IPS-18c (cell line): ENCODE measurements around the gene SUPT20HL2.

Experiments used
- H3K4me3 ChIP-seq: 2 replicates; pipeline ENCODE4 v1.7.0; 2013; ENCODE audit warnings: low read depth, mild to moderate bottlenecking, low read length, moderate library complexity; ENCODE audit not compliant: insufficient read depth
- H3K9me3 ChIP-seq: one replicate; pipeline ENCODE4 v1.6.1; 2013; ENCODE audit warnings: mild to moderate bottlenecking, low read length, moderate library complexity; ENCODE audit not compliant: control insufficient read depth, insufficient read depth

SUPT20HL2 gene

DNA sequence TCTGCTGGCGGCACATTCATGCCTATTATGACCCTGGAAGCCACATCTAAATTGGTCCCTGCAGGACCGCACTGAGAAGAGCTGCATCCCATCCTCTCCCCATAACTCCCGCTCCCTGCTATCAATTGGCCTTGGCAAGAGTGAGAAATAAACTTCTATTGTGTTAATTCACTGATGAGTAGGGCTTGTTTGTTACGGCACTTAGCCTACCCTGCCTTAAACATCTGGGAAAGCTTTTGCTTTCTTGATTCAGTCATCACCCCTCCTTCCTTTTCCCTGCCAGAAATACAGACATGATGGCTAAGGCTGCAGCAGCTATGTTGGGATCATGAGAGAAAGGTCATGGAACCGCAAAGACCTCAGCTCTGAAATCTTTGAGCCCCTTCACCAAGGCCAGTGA is 36.5 kb downstream of the SUPT20HL2 start:
- no peaks in the 10 kb centered on the region for H3K9me3 ChIP-seq
- no peak overlapping the region for H3K4me3 ChIP-seq

DNA sequence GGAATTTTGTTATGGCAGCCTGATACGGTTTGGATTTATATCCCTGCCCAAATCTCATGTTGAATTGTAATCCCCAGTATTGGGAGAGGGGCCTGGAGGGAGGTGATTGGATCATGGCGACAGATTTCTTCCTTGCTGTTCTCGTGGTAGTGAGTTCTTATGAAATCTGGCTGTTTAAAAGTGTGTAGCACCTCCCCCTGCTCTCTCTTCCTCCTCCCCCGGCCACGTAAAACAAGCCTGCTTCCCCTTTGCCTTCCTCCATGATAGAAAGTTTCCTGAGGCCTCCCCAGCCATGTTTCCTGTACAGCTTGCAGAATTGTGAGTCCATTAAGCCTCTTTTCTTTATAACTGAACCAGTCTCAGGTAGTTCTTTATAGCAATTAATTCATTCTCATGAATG is 37.9 kb downstream of the SUPT20HL2 start:
- no peaks in the 10 kb centered on the region for H3K9me3 ChIP-seq

DNA sequence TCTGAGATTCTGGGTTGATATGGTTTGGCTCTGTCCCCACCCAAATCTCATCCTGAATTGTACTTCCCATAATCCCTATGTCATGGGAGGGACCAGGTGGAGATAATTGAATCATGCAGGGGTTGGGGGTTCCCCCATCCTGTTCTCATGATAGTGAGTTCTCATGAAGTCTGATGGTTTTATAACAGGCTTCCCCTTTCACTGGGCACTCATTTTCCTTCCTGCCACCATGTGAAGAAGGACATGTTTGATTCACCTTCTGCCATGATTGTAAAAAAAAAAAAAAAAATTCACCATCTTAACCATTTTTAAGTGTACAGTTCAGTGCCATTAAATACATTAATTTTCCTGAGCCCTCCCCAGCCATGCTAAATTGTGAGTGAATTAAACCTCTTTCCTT is 42.6 kb downstream of the SUPT20HL2 start:
- H3K4me3 ChIP-seq = no peak overlapping the region

More for the DNA sequence above, 37.9 kb downstream of the SUPT20HL2 start:
- no peak overlapping the region for H3K4me3 ChIP-seq

DNA sequence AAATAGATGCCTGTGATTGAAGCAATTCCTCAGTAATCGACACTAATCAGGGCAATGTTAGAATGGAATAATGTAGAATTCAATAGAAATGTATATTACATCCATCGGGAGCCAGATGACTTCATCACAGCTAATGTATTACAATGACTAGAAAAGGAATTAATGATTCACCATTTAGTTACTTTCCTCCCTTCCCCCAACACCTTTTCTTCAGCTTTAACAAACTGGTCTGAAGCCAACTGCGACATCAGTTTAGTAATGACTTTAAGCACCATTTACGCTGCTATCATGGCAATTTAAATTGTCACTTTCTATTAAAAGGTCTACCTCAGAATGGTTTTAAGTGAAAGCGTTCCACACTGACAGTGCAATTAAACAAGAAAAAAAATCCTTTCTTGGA is 45.1 kb downstream of the SUPT20HL2 start:
- Histone ChIP-seq H3K9me3 (no peaks in the 10 kb centered on the region), H3K4me3 (no peak overlapping the region)

More for the DNA sequence above, 42.6 kb downstream of the SUPT20HL2 start:
- H3K9me3 ChIP-seq = no peaks in the 10 kb centered on the region

DNA sequence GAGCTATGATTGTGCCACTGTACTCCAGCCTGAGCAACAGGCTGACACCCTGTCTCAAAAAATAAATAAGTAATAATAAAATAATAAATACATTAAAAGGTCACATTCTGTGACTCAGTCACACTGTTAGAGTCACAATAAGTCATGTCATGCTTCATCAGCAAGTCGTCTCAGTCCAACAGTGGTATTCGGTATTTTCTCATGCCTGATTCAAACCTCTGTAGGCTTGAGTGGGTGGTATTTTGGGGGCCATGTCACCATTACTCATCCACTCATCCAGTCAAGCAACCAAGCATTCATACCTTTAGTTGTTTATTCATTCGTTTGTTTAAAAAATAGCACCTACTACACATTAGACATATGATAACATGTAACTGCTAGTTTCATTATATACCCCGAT is 46.9 kb downstream of the SUPT20HL2 start:
- Histone ChIP-seq H3K4me3 (no peak overlapping the region), H3K9me3 (peaks cover 4% of the 10 kb centered on the region)

DNA sequence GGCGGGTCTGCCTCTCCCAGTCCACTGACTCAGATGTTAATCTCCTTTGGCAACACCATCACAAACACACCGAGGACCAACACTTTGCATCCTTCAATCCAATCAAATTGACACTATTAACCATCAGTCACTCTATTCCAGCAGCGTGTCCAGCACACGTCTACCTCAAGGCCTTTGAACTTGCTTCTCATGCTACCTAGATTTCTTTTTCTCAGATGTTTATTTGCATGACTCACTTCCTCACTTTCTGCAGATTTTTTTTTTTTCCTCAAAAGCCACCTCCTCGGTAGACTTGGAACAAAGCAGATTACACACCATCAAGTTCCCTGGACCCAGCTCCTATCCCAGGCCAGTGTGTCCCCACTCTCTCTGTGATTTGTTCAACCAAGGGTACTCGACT is 49.5 kb downstream of the SUPT20HL2 start:
- Histone ChIP-seq H3K9me3 (peaks cover 4% of the 10 kb centered on the region), H3K4me3 (no peak overlapping the region)

DNA sequence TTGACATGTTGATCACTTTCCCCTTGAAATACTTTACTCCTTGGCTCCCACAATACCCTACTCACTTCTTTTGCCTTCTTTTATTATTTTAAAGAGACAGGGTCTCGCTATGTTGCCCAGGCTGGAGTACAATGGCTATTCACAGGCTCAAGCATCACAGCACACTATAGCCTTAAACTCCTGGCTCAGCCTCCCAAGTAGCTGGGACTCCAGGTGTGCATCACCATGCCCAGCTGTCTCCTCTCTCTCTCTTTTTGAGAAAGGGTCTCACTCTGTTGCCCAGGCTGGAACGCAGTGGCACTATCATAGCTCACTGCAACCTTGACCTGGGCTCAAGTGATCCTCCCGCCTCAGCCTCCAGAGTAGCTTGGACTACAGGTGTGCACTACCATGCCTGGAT is 51.6 kb downstream of the SUPT20HL2 start:
- H3K9me3 ChIP-seq = peaks cover 4% of the 10 kb centered on the region
- H3K4me3 ChIP-seq = no peak overlapping the region
